ENCODE measurements around the gene PTP4A1. TPM values are rescaled to one million over a fixed set of nuclear protein-coding genes. Genes with fewer than 3 reads are reported as not detected.

The PTP4A1 gene
- total and polyA plus RNA-seq, 2 of the 13 experiments (the other 11 are each of a cell fraction or from before 2014, with no cell fraction given) = 141 to 376 TPM

- TF ChIP-seq DPF2 (CRISPR knock-in tag; IDR thresholded peaks at IDR 0.05; ENCODE audit: borderline replicate concordance, low read depth) = peak; percentile 72; the same call in 1 of the 2 replicates
- no peak for TF ChIP-seq FOXP1 (IDR thresholded peaks at IDR 0.05)
- TF ChIP-seq FOXP1 (CRISPR knock-in tag; IDR thresholded peaks at IDR 0.05) = peak; percentile 75
- peak; percentile 74 for TF ChIP-seq DRAP1 (CRISPR knock-in tag; IDR thresholded peaks at IDR 0.05)
- peak; percentile 49 for TF ChIP-seq POLR2G (IDR thresholded peaks at IDR 0.05; ENCODE audit: low read depth, low read length)
- peak; percentile 90 for TF ChIP-seq KDM6A (CRISPR knock-in tag; IDR thresholded peaks at IDR 0.05; ENCODE audit: low read depth)
- TF ChIP-seq ZNF34 (CRISPR knock-in tag; IDR thresholded peaks at IDR 0.05; ENCODE audit: borderline replicate concordance) = peak; percentile 81; the same call in 1 of the 2 replicates
- no peak for TF ChIP-seq SALL2 (CRISPR knock-in tag; IDR thresholded peaks at IDR 0.05)
- peak; percentile 95; the same call in 1 of the 2 replicates for TF ChIP-seq AHDC1 (CRISPR knock-in tag; IDR thresholded peaks at IDR 0.05; ENCODE audit: borderline replicate concordance)
- 0 out of 2 replicates have a peak, but pooled peaks have one; percentile 41 for TF ChIP-seq ZNF263 (CRISPR knock-in tag; IDR thresholded peaks at IDR 0.05)
- TF ChIP-seq ZNF264 (CRISPR knock-in tag; IDR thresholded peaks at IDR 0.05) = peak; percentile 44; the same call in 1 of the 2 replicates
- TF ChIP-seq POLR2AphosphoS2 (IDR thresholded peaks at IDR 0.05; ENCODE audit: low read depth, low read length) = peak; percentile 58
- TF ChIP-seq SRSF1 (optimal IDR thresholded peaks at IDR 0.05; ENCODE audit: low read depth, low read length) = no peak
- TF ChIP-seq MAX (IDR thresholded peaks at IDR 0.05) = peak; percentile 4; the same call in 1 of the 2 replicates
- TF ChIP-seq ZFX (CRISPR knock-in tag; IDR thresholded peaks at IDR 0.05; ENCODE audit: low read depth) = peak; percentile 30; the same call in 1 of the 2 replicates
- TF ChIP-seq CREM (IDR thresholded peaks at IDR 0.05) = peak; percentile 85
- no peak for TF ChIP-seq CREM (CRISPR knock-in tag; IDR thresholded peaks at IDR 0.05)
- TF ChIP-seq NR2F6 (IDR thresholded peaks at IDR 0.05) = peak; percentile 71
- peak; percentile 64 for TF ChIP-seq NR2F6 (CRISPR knock-in tag; IDR thresholded peaks at IDR 0.05)
- 0 out of 2 replicates have a peak, but pooled peaks have one; percentile 23 for TF ChIP-seq ATF6 (CRISPR knock-in tag; conservative IDR thresholded peaks at IDR 0.05)
- 0 out of 2 replicates have a peak, but pooled peaks have one; percentile 30 for TF ChIP-seq TCF7 (IDR thresholded peaks at IDR 0.05; ENCODE audit: low read depth)
Measured at GRCh38 chr6:63565058-63565726, 7.1 kb upstream of the PTP4A1 start (continued).
